Activated naive CD4-positive, alpha-beta T cell treated with Interleukin-2 at 50 U/mL for 16 hours (primary cell): ENCODE measurements around the gene KCNN3.
A peak's percentile ranks its signal among the peaks of the same experiment; 100 is the strongest.

ENCODE experiments used
- DNase-seq: peaks from one replicate; pipeline ENCODE4 v3.0.0-alpha.2; 2020

Gene KCNN3

GRCh38 chr1:154859786-154860155 is 10.3 kb downstream of the KCNN3 start:
- DNase-seq = no peak

- DNase-seq = no peak
Observed at GRCh38 chr1:154859151-154859785, 10.8 kb downstream of the KCNN3 start.

GRCh38 chr1:154857441-154858215 is 12.5 kb downstream of the KCNN3 start:
- DNase-seq = no peak

GRCh38 chr1:154857022-154857421 is 13.1 kb downstream of the KCNN3 start:
- DNase-seq = no peak

- DNase-seq = peak; percentile 7
Observed at GRCh38 chr1:154856544-154856943, 13.5 kb downstream of the KCNN3 start.

- DNase-seq = no peak
Observed at GRCh38 chr1:154856049-154856448, 14.0 kb downstream of the KCNN3 start.

- DNase-seq = no peak
Observed at GRCh38 chr1:154855186-154855851, 14.8 kb downstream of the KCNN3 start.

- no peak for DNase-seq
Observed at GRCh38 chr1:154852845-154853244, 17.2 kb downstream of the KCNN3 start.

GRCh38 chr1:154851392-154852177 is 18.5 kb downstream of the KCNN3 start:
- no peak for DNase-seq

- peak; percentile 21 for DNase-seq
Observed at GRCh38 chr1:154849645-154850131, 20.4 kb downstream of the KCNN3 start.

GRCh38 chr1:154848983-154849382 is 21.1 kb downstream of the KCNN3 start:
- DNase-seq = no peak

GRCh38 chr1:154847891-154848290 is 22.2 kb downstream of the KCNN3 start:
- DNase-seq = no peak

- no peak for DNase-seq
Observed at GRCh38 chr1:154846565-154847442, 23.3 kb downstream of the KCNN3 start.

GRCh38 chr1:154845879-154846278 is 24.2 kb downstream of the KCNN3 start:
- no peak for DNase-seq

GRCh38 chr1:154845174-154845573 is 24.9 kb downstream of the KCNN3 start:
- no peak for DNase-seq

GRCh38 chr1:154844297-154844681 is 25.8 kb downstream of the KCNN3 start:
- no peak for DNase-seq

GRCh38 chr1:154843636-154844296 is 26.3 kb downstream of the KCNN3 start:
- DNase-seq = no peak

GRCh38 chr1:154842635-154843034 is 27.4 kb downstream of the KCNN3 start:
- DNase-seq = no peak

- DNase-seq = no peak
Observed at GRCh38 chr1:154841384-154841783, 28.7 kb downstream of the KCNN3 start.

GRCh38 chr1:154840269-154841176 is 29.6 kb downstream of the KCNN3 start:
- DNase-seq = no peak
